Smooth muscle cell (in vitro differentiated cells): Measurements from ENCODE around the gene LEAP2. TPM values are rescaled to one million over a fixed set of nuclear protein-coding genes. Genes with fewer than 3 reads are reported as not detected.

ENCODE experiments used
- DNase-seq: peaks from one replicate; lab custom pipeline; 2025; ENCODE audit not compliant: unreplicated experiment; lab: John Stamatoyannopoulos, UW
- H2AFZ ChIP-seq: fragments of 200-600 bp; sonication (generic); 2 replicates; pipeline ENCODE4 v1.6.0; 2016; ENCODE audit warnings: antibody characterized with exemption, low read depth, mild to moderate bottlenecking
- H3F3A ChIP-seq: fragments of 200-600 bp; sonication (generic); 2 replicates; pipeline ENCODE4 v1.6.0; 2017; ENCODE audit warnings: antibody characterized with exemption, low read depth
- H3K27ac ChIP-seq: fragments of 200-600 bp; sonication (generic); 2 replicates; pipeline ENCODE4 v1.5.1; 2016; ENCODE audit warnings: low read depth, mild to moderate bottlenecking
- H3K27me3 ChIP-seq: fragments of 200-600 bp; sonication (generic); 2 replicates; pipeline ENCODE4 v1.6.1; 2016; ENCODE audit warnings: low read depth, mild to moderate bottlenecking
- H3K36me3 ChIP-seq: fragments of 200-600 bp; sonication (generic); 2 replicates; pipeline ENCODE4 v1.5.1; 2016; ENCODE audit warnings: low read depth
- H3K4me1 ChIP-seq: fragments of 200-600 bp; sonication (generic); 2 replicates; pipeline ENCODE4 v1.5.1; 2016; ENCODE audit warnings: low read depth
- H3K4me2 ChIP-seq: fragments of 200-600 bp; sonication (generic); 2 replicates; pipeline ENCODE4 v1.6.0; 2016; ENCODE audit warnings: mild to moderate bottlenecking
- H3K4me3 ChIP-seq: fragments of 200-600 bp; sonication (generic); 2 replicates; pipeline ENCODE4 v1.5.1; 2016; ENCODE audit warnings: mild to moderate bottlenecking
- H3K79me2 ChIP-seq: fragments of 200-600 bp; sonication (generic); 2 replicates; pipeline ENCODE4 v1.6.0; 2016; ENCODE audit warnings: low read depth, mild to moderate bottlenecking
- H3K9ac ChIP-seq: fragments of 200-600 bp; sonication (generic); 2 replicates; pipeline ENCODE4 v1.6.0; 2016; ENCODE audit warnings: low read depth
- H3K9me3 ChIP-seq: fragments of 200-600 bp; sonication (generic); replicated peaks from 2 replicates; pipeline ENCODE4 v1.5.1; 2016; ENCODE audit warnings: low read depth
- H4K20me1 ChIP-seq: fragments of 200-600 bp; sonication (generic); 2 replicates; pipeline ENCODE4 v1.6.0; 2016; ENCODE audit warnings: low read depth
- CTCF ChIP-seq: fragments of 200-600 bp; sonication (generic); IDR thresholded peaks from 2 replicates; pipeline ENCODE4 v1.5.1; 2017; ENCODE audit warnings: borderline replicate concordance, mild to moderate bottlenecking, antibody characterized with exemption; ENCODE audit not compliant: insufficient read depth, poor library complexity, severe bottlenecking
- WGBS: methylation state at CpG from one replicate; pipeline ENCODE4 v1.1.7; 2016; ENCODE audit warnings: low lambda C conversion rate; 5-methylcytosine and 5-hydroxymethylcytosine counted together
- polyA plus RNA-seq: library from polyadenylated mRNA; unstranded; fragments of >200 nt; fragmentation: Nextera tagmentation; extraction: Ambion mirVana; gene quantifications from 2 replicates; pipeline ENCODE4 v1.2.1, GENCODE V29; 2016
- total RNA-seq: library from RNA; depleted of rRNA; stranded (reverse); fragments of >200 nt; gene quantifications from 2 replicates; pipeline ENCODE4 v1.2.3, GENCODE V29; 2014

Gene LEAP2
- total RNA-seq (0.27 and 0.45 TPM in 2 replicates), polyA plus RNA-seq (0.55 and 3.2 TPM in 2 replicates)

- 86% methylated on average over 6 of the region's 6 CpGs for WGBS
- H3K9ac ChIP-seq, result no peak within 1 kb of the TSS
- peaks cover 67% of the 10 kb centered on the region for H3F3A ChIP-seq
- H3K9me3 ChIP-seq, result no peaks in the 10 kb centered on the region
- H3K4me2 ChIP-seq, result no peak within 1 kb of the TSS
- no peak for DNase-seq
- H3K27ac ChIP-seq, result peak within 1 kb of the TSS; percentile 14
- no peaks in the 10 kb centered on the region for H3K4me1 ChIP-seq
- TF ChIP-seq CTCF, result no peak
- no peak within 1 kb of the TSS for H2AFZ ChIP-seq
- no peaks in the 10 kb centered on the region for H3K79me2 ChIP-seq
- H3K4me3 ChIP-seq, result no peak within 1 kb of the TSS
- peaks cover 38% of the 10 kb centered on the region for H4K20me1 ChIP-seq
- no peaks in the 10 kb centered on the region for H3K27me3 ChIP-seq
- H3K36me3 ChIP-seq, result no peaks in the 10 kb centered on the region
These were observed at the start of gene LEAP2 for GRCh38 chr5:132873119-132873929. TSS of gene LEAP2 (plus strand) at chr5:132873668. CDS start at chr5:132873695, 27 bp downstream.

- Histone ChIP-seq H3K4me2 (no peak overlapping the region), H3K36me3 (no peaks in the 10 kb centered on the region), H4K20me1 (no peaks in the 10 kb centered on the region), H3K27ac (no peak overlapping the region), H3K4me3 (no peak overlapping the region), H3K9me3 (no peaks in the 10 kb centered on the region), H3K27me3 (peaks cover 2% of the 10 kb centered on the region), H3K4me1 (peaks cover 11% of the 10 kb centered on the region), H2AFZ (no peak overlapping the region), H3K9ac (no peak overlapping the region), H3F3A (no peaks in the 10 kb centered on the region), H3K79me2 (no peaks in the 10 kb centered on the region)
- TF ChIP-seq CTCF, result no peak
- 98% methylated on average over 3 of the region's 3 CpGs for WGBS
- no peak for DNase-seq
These were observed 49.0 kb upstream of the LEAP2 start for GRCh38 chr5:132824426-132824825.

GRCh38 chr5:132825033-132825833, 48.2 kb upstream of the LEAP2 start:
- Histone ChIP-seq H3K4me2 (peak overlapping the region; percentile 85), H3F3A (no peaks in the 10 kb centered on the region), H3K79me2 (no peaks in the 10 kb centered on the region), H3K36me3 (no peaks in the 10 kb centered on the region), H3K9me3 (no peaks in the 10 kb centered on the region), H4K20me1 (no peaks in the 10 kb centered on the region), H3K27me3 (peaks cover 2% of the 10 kb centered on the region), H3K4me1 (peaks cover 11% of the 10 kb centered on the region), H3K27ac (no peak overlapping the region), H2AFZ (peak overlapping the region; percentile 72), H3K9ac (no peak overlapping the region), H3K4me3 (peak overlapping the region; percentile 38)
- WGBS, result 37% methylated on average over 41 of the region's 71 CpGs
- TF ChIP-seq CTCF, result no peak
- DNase-seq, result no peak
